ENCODE data around the gene ASB7. TPM values are rescaled to one million over a fixed set of nuclear protein-coding genes. Genes with fewer than 3 reads are reported as not detected.

ASB7 gene
- total RNA-seq, 1 experiment from 2014 or later: 12.9 TPM

DNA sequence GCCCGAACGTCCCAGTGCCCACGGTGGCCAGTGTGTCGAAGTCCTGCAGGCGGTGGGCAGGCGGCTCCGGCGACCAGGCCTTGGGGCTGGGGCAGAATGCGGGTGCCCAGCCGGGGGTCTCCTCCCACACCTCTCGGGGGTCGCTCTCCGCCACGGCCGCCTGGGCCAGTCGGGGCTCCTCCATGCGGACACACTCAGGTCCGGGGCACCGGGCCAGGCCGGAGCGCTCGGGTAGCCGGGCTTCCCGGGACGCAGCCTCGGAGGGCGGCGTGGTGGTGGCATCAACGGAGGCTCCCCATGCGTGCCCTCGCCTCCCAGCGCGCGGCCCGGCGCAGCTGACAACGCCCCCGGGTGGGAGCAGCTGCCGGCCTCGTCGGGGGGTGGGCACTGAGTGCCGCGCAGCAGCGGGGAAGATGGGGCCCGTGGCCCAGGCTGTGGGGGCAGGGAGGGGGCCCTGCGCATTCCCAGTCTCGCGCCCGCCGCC lies 43.6 kb upstream of the ASB7 start:
- TF ChIP-seq TEAD4 (CRISPR knock-in tag; IDR thresholded peaks at IDR 0.05) (no peak), NFYB (CRISPR knock-in tag; conservative IDR thresholded peaks at IDR 0.05; ENCODE audit: low read depth) (no peak), FOXK1 (CRISPR knock-in tag; IDR thresholded peaks at IDR 0.05) (no peak), GABPB1 (CRISPR knock-in tag; IDR thresholded peaks at IDR 0.05) (no peak), MXD4 (CRISPR knock-in tag; IDR thresholded peaks at IDR 0.05; ENCODE audit: borderline replicate concordance) (no peak), RELA (CRISPR knock-in tag; IDR thresholded peaks at IDR 0.05; ENCODE audit: borderline replicate concordance) (no peak), ESRRA (CRISPR knock-in tag; IDR thresholded peaks at IDR 0.05; ENCODE audit: borderline replicate concordance) (no peak), ZNF263 (CRISPR knock-in tag; IDR thresholded peaks at IDR 0.05; ENCODE audit: low read depth) (no peak), RORB (CRISPR knock-in tag; IDR thresholded peaks at IDR 0.05) (no peak), ZNF671 (CRISPR knock-in tag; IDR thresholded peaks at IDR 0.05) (no peak), TEAD1 (CRISPR knock-in tag; IDR thresholded peaks at IDR 0.05) (no peak)
- TF ChIP-seq, protein P1, sequence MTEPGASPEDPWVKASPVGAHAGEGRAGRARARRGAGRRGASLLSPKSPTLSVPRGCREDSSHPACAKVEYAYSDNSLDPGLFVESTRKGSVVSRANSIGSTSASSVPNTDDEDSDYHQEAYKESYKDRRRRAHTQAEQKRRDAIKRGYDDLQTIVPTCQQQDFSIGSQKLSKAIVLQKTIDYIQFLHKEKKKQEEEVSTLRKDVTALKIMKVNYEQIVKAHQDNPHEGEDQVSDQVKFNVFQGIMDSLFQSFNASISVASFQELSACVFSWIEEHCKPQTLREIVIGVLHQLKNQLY (CRISPR knock-in tag; IDR thresholded peaks at IDR 0.05): no peak
- TF ChIP-seq, protein P2, sequence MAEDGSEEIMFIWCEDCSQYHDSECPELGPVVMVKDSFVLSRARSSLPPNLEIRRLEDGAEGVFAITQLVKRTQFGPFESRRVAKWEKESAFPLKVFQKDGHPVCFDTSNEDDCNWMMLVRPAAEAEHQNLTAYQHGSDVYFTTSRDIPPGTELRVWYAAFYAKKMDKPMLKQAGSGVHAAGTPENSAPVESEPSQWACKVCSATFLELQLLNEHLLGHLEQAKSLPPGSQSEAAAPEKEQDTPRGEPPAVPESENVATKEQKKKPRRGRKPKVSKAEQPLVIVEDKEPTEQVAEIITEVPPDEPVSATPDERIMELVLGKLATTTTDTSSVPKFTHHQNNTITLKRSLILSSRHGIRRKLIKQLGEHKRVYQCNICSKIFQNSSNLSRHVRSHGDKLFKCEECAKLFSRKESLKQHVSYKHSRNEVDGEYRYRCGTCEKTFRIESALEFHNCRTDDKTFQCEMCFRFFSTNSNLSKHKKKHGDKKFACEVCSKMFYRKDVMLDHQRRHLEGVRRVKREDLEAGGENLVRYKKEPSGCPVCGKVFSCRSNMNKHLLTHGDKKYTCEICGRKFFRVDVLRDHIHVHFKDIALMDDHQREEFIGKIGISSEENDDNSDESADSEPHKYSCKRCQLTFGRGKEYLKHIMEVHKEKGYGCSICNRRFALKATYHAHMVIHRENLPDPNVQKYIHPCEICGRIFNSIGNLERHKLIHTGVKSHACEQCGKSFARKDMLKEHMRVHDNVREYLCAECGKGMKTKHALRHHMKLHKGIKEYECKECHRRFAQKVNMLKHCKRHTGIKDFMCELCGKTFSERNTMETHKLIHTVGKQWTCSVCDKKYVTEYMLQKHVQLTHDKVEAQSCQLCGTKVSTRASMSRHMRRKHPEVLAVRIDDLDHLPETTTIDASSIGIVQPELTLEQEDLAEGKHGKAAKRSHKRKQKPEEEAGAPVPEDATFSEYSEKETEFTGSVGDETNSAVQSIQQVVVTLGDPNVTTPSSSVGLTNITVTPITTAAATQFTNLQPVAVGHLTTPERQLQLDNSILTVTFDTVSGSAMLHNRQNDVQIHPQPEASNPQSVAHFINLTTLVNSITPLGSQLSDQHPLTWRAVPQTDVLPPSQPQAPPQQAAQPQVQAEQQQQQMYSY (CRISPR knock-in tag; IDR thresholded peaks at IDR 0.05): no peak
- CTCF ChIA-PET: no interaction called here
- H3K4me1 Mint-ChIP-seq: no peaks in the 10 kb centered on the region
- H3K27ac Mint-ChIP-seq: no peak overlapping the region
- peaks cover 10% of the 10 kb centered on the region for H3K9me3 Mint-ChIP-seq
- DNase-seq (ENCODE audit: low spot score): no peak
- POLR2A ChIA-PET: no interaction called here
- ATAC-seq: no peak
- H3K4me3 Mint-ChIP-seq: no peak overlapping the region
- H3K27me3 Mint-ChIP-seq (ENCODE audit: low read depth): peaks cover 5% of the 10 kb centered on the region
- peaks cover 13% of the 10 kb centered on the region for H3K36me3 Mint-ChIP-seq

DNA sequence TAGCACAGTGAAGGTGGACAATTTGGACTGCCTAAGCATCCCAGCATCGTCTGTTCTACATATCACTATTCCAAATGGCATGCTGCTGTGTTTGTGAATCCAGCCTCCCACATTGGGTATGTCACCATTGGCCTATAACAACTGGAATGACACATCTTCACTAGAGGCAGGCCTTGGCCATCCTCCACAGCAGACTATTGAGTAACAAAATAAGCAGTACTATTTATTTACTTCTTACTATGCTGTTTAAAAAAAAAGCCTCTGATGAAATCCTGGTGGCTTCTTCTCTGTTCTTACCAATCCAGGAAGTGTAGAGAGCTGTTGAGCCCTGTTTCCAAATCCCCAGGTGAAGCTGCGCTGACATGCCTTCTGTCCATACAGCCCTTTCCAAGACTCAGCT lies 43.1 kb upstream of the ASB7 start:
- DNase-seq (ENCODE audit: low spot score) (no peak), ATAC-seq (no peak)
- H3K4me3 Mint-ChIP-seq: no peak overlapping the region
- no peaks in the 10 kb centered on the region for H3K4me1 Mint-ChIP-seq
- peaks cover 7% of the 10 kb centered on the region for H3K9me3 Mint-ChIP-seq
- H3K27me3 Mint-ChIP-seq (ENCODE audit: low read depth): peaks cover 2% of the 10 kb centered on the region
- H3K36me3 Mint-ChIP-seq: peaks cover 10% of the 10 kb centered on the region; the same call in 1 of the 2 replicates
- CTCF ChIA-PET: no interaction called here
- no peak overlapping the region for H3K27ac Mint-ChIP-seq
- POLR2A ChIA-PET: no interaction called here
- TF ChIP-seq, protein P3, sequence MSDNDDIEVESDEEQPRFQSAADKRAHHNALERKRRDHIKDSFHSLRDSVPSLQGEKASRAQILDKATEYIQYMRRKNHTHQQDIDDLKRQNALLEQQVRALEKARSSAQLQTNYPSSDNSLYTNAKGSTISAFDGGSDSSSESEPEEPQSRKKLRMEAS (CRISPR knock-in tag; IDR thresholded peaks at IDR 0.05): no peak
- TF ChIP-seq, protein P4, sequence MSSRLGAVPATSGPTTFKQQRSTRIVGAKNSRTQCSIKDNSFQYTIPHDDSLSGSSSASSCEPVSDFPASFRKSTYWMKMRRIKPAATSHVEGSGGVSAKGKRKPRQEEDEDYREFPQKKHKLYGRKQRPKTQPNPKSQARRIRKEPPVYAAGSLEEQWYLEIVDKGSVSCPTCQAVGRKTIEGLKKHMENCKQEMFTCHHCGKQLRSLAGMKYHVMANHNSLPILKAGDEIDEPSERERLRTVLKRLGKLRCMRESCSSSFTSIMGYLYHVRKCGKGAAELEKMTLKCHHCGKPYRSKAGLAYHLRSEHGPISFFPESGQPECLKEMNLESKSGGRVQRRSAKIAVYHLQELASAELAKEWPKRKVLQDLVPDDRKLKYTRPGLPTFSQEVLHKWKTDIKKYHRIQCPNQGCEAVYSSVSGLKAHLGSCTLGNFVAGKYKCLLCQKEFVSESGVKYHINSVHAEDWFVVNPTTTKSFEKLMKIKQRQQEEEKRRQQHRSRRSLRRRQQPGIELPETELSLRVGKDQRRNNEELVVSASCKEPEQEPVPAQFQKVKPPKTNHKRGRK (CRISPR knock-in tag; IDR thresholded peaks at IDR 0.05; ENCODE audit: borderline replicate concordance): no peak
- no peak for TF ChIP-seq ZNF423 (CRISPR knock-in tag; IDR thresholded peaks at IDR 0.05)
- TF ChIP-seq, protein P5, sequence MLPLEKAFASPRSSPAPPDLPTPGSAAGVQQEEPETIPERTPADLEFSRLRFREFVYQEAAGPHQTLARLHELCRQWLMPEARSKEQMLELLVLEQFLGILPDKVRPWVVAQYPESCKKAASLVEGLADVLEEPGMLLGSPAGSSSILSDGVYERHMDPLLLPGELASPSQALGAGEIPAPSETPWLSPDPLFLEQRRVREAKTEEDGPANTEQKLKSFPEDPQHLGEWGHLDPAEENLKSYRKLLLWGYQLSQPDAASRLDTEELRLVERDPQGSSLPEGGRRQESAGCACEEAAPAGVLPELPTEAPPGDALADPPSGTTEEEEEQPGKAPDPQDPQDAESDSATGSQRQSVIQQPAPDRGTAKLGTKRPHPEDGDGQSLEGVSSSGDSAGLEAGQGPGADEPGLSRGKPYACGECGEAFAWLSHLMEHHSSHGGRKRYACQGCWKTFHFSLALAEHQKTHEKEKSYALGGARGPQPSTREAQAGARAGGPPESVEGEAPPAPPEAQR (CRISPR knock-in tag; IDR thresholded peaks at IDR 0.05): no peak
- no peak for TF ChIP-seq EMX1 (CRISPR knock-in tag; IDR thresholded peaks at IDR 0.05)
- TF ChIP-seq CBFB (CRISPR knock-in tag; IDR thresholded peaks at IDR 0.05; ENCODE audit: low read depth): no peak
- no peak for TF ChIP-seq SMAD3 (CRISPR knock-in tag; IDR thresholded peaks at IDR 0.05; ENCODE audit: borderline replicate concordance)
- no peak for TF ChIP-seq TCF7 (CRISPR knock-in tag; IDR thresholded peaks at IDR 0.05; ENCODE audit: low read depth)
- no peak for TF ChIP-seq RORB (CRISPR knock-in tag; IDR thresholded peaks at IDR 0.05)
- TF ChIP-seq, protein P6, sequence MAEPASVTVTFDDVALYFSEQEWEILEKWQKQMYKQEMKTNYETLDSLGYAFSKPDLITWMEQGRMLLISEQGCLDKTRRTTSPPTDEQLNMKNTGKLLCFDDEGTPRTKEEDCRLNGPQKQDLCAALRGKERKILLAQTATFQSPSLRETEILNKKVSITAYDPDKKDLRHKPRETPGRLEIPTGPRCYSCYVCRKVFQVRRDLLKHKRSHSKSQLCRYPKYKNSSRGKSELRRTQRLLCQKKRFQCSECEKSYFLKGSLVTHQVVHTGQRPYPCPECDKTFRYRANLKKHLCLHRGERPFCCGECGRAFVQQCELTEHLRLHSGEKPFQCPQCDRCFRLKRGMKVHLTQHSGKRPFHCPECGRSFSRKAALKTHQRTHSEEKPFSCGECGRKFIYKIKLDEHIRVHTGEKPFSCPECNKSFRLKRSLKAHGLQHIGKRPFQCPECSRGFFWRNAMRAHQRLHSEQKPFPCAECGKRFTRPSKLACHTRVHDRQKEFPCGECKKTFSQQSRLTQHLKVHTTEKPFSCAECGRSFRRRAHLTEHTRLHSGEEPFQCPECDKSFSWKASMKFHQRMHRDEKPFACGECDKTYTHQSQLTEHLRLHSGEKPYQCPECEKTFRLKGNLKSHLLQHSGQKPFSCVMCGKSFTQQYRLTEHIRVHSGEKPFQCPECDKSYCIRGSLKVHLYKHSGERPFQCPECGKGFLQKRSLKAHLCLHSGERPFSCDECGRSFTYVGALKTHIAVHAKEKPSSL (CRISPR knock-in tag; conservative IDR thresholded peaks at IDR 0.05): no peak
- no peak for TF ChIP-seq ETV6 (CRISPR knock-in tag; IDR thresholded peaks at IDR 0.05)
- TF ChIP-seq, protein P7, sequence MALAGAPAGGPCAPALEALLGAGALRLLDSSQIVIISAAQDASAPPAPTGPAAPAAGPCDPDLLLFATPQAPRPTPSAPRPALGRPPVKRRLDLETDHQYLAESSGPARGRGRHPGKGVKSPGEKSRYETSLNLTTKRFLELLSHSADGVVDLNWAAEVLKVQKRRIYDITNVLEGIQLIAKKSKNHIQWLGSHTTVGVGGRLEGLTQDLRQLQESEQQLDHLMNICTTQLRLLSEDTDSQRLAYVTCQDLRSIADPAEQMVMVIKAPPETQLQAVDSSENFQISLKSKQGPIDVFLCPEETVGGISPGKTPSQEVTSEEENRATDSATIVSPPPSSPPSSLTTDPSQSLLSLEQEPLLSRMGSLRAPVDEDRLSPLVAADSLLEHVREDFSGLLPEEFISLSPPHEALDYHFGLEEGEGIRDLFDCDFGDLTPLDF (CRISPR knock-in tag; IDR thresholded peaks at IDR 0.05): no peak
- TF ChIP-seq ZBTB21 (CRISPR knock-in tag; IDR thresholded peaks at IDR 0.05; ENCODE audit: borderline replicate concordance): no peak
- no peak for TF ChIP-seq ZNF671 (CRISPR knock-in tag; IDR thresholded peaks at IDR 0.05)
- TF ChIP-seq ATF1 (CRISPR knock-in tag; IDR thresholded peaks at IDR 0.05): no peak
- no peak for TF ChIP-seq SOX15 (CRISPR knock-in tag; IDR thresholded peaks at IDR 0.05)

Data from WTC11 (cell line).